Stimulated activated CD4-positive, alpha-beta T cell treated with anti-CD3 and anti-CD28 coated beads, Interleukin-2, amount 100 ng/mL, for 4 hours (primary cell): ENCODE data around the gene FAM107B.
A peak's percentile ranks its signal among the peaks of the same experiment; 100 is the strongest.
"Not testable (repeated sequence)": the region's sequence is repeated elsewhere in the genome, so short reads cannot be mapped to it uniquely, and the experiment has no call there.

ENCODE experiments used
- DNase-seq: peaks from one replicate; pipeline ENCODE4 v3.0.0-alpha.2; 2020; ENCODE audit warnings: low read depth

The FAM107B gene

DNA sequence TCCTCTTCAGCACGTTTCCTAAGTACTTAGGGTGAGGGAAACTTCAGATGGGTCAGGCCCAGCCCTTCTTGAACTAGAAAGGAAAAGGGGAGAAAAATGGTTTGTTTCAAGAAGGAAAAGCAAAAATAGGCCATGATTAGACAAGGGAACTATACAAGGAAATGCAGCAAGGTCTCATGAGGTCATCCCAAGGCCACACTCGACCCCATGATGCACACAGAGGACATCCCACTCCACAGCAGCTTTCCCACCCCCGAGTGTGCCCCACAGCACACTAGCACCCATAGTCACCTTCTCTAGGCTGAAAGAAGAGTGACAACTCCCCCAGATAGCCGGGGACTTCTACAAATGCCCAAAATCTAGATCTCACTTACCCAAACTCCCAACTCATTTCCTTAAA is 173.4 kb downstream of the FAM107B start:
- DNase-seq, result no peak

GRCh38 chr10:14600065-14600464 is 174.6 kb downstream of the FAM107B start:
- no peak for DNase-seq

DNA sequence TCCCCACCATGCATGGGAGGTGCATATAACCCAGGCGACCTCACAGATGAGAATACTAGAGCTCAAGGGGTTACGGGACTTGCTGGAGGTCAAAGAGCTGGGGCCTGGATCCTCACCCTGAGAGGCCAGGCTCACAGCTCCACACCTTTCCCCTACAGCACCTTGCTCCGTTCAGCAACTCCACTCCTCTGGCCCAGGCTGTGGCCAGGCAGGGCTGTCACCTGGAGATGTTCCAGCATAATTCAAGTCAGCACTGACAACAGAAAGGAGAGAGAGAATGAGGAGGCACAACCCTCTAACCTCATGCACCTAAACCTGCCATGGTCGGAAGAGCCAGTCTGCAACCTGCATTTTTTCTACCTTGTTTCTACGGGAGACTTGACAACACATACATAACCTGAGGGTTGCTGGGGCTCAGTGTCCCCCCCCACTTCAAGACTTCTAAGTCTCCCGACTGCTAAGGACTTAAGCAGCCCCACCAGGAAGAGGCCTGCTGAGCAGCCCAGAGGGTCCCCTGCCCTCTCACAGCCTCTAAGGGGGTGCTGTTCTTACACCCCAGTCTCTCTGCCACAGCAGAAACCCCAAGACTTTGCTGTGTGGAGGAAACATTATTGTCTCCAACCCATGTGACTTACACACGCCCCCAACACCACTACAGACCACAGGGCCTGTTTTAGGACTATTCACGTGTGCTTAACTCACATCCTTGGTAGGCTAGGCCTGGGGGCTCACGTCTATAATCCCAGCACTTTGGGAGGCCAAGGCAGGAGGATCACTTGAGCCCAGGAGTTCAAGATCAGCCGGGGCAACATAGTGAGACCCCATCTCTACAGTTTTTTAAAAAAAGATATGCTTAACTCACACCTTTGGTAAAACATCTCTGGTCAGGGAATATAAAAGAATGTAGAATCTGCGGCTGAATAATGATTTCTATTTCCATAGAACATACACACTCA is 175.6 kb downstream of the FAM107B start:
- no peak for DNase-seq

GRCh38 chr10:14595526-14596182 is 179.0 kb downstream of the FAM107B start:
- no peak for DNase-seq

DNA sequence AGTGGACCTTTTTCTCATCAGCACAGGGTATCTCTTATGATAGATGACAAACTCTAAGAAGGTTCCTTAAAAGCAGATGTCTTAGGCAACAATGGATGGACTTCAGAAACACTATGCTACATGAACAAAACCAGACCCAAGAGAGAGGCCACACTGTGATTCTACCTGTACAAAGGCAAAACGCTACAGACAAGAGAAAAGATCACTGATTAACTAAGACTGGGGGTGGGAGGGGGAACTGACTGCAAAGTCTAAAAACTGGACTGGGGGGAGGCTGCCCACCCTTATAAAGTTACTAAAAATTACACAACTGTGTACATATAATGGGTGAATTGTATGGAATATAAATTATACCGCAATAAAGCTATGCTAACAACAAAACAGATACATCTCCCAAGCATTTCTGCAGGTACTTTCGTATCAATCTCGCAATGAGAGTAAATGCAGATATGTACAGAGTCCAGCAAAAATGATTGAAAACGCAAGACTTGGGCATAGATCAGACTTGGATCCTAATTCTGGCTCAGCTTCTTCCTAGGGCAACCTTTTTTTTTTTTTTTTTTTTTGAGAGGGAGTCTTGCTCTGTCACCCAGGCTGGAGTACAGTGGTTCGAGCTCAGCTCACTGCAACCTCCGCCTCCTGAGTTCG is 179.7 kb downstream of the FAM107B start:
- no peak for DNase-seq

- no peak for DNase-seq
These were observed 180.9 kb downstream of the FAM107B start for GRCh38 chr10:14593806-14594205.

GRCh38 chr10:14592566-14592965 is 182.1 kb downstream of the FAM107B start:
- no peak for DNase-seq

DNA sequence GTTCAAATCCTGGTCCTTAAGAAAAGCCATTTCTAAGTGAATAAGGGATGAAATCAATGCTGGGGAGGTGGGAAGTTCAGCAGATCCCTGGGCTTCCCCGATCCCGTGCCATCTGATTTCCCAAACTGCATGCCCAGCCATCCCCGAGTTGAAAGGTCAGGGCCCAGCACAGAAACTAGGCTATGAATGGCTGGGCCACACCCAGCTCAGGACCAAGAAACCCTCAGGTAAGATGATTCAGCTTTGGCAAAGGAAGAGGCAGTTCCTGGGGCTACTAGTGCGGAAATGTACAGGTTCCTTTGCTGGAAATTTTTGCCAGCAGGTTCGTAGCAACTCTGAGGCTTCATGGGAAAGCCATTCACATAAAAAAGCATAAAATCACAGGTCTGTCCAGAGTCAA is 182.7 kb downstream of the FAM107B start:
- DNase-seq, result no peak

DNA sequence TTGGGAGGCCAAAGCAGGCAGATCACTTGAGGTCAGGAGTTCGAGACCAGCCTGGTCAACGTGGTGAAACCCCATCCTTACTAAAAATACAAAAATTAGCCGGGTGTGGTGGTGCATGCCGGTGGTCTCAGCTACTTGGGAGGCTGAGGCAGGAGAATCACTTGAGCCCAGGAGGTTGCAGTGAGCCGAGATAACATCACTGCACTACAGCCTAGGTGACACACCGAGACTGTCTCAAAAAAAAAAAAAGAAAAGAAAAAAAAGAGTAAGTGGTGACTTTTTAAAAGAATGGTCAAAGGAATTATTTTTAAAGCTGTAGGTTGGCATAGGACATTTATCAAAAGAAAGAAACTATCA is 185.8 kb downstream of the FAM107B start:
- DNase-seq, result not testable (repeated sequence)

- peak; percentile 38 for DNase-seq
These were observed 186.4 kb downstream of the FAM107B start for GRCh38 chr10:14588084-14588937.

GRCh38 chr10:14587540-14588083 is 187.1 kb downstream of the FAM107B start:
- DNase-seq, result no peak

GRCh38 chr10:14586901-14587300 is 187.8 kb downstream of the FAM107B start:
- DNase-seq, result peak; percentile 51

DNA sequence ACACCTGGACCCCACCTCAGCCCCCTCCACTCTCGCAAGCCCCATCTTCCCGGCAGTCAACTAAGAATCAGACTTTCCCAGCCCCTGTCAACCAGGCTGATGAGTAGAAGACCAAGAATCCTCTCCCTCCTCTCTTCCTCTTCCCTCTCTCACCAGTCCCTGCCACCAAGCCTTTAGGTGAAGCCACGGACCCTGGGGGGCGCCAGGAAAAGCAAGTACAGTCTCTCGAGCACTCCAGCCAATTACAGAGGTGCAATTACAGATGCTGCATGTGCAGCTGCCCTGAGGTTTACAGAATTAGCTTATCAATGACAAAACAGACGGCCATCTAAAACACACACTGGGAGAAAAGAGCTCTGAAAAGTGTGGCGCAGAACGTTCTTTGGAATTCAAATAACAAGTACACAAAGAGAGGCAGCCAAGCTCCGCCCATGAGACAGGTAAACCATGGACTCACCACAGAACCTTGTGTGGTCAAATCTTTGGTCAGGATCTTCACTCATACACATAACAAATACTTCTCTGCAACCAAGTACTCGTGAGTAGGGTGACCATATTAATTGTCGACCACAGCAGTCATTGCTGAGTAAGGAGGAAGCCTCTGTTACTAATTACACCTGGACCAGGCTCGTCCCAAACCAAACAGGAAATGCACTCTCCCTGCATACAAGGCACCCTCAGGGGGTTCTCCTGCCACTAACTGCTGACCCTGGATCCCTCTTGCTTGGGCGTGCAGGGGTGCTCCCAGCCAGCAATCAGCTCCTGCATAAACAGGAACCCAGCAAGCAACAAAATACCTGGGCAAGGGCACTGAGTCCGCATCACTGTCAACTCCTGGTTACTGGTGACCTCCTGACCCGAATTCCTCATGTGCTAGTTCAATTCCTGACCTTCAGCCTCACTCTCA is 189.2 kb downstream of the FAM107B start:
- no peak for DNase-seq

- DNase-seq, result no peak
These were observed 190.0 kb downstream of the FAM107B start for GRCh38 chr10:14584661-14585060.

GRCh38 chr10:14583967-14584366 is 190.7 kb downstream of the FAM107B start:
- no peak for DNase-seq

DNA sequence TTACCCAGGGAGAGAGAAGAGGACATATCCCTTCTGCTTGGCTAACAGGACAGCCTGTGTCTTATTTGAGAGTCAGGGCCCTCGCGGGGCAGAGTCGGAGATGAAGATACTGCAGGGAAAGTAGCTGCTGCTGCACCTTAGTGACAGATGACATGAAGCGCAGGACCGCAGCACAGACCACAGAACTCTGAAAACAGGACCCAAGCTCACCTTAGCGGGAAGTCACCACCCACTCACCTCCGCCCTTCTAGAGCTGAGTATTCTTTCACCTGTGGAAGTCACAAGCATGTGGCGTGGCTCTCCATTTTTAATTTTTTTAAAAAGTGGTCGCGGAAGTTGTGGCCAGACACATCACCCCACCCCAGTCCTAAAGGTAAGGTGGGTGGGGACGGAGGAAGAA is 191.4 kb downstream of the FAM107B start:
- peak; percentile 82 for DNase-seq

DNA sequence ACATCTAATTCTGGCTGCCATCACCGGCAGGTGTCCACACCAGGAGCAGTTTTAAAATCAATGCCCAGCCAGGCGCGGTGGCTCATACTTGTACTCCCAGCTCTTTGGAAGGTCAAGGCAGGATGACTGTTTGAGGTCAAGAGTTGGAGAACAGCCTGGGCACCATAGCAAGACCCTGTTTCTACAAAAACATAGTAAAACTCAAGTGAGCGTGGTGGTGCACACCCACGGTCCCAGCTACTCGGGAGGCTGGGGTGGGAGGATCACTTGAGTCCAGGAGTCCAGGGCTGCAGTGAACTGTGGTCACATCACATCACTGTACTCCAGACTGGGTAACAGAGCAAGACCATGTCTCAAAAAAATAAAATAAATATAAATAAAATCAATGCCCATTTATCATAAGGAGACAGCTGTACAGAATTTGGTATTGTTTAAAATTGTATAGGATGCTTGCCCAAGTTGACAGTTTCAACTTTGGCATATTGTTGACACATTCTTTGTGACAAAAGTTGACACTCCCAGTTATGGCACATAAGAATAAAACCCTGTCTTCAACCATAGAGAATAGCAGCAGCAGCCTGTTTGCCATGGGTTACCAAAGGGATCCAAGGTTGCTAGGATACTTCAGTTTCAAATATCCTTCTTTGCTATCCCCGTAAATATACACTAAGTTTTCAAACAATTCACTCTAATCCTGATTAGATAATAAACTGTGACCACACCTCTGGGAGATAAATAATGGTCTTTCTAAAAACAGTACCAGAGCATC is 193.0 kb downstream of the FAM107B start:
- no peak for DNase-seq

DNA sequence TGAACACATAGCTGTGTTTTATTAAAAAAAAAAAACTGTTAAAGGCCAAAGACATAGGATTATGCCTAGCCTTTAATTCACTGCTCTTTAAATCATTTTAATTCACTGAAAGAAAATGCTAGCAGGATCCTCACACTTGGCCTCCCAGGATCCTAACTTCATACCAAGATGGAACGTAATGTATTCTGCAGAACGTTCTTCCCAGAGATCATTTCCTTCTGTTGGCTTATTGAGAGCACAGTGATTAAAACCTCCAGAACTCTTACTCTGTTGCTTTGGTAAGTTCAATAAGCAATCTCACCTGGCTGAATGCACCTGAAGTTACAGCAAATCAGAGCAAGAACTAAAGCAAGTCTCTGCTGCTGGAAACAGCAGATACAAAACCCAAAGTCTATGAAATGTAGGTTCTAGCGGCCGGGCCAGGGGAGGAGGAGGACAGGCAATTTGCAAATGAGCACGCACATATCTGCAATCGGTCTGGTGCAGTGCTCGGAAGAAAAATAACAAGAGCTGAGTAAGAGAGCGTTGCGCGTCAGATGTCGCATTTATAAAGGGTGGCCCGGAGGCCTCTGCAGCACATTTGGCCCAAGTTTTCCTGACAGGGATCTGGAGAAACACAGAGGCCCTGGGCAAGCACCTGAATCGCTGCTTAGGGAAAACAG is 193.9 kb downstream of the FAM107B start:
- DNase-seq, result no peak

DNA sequence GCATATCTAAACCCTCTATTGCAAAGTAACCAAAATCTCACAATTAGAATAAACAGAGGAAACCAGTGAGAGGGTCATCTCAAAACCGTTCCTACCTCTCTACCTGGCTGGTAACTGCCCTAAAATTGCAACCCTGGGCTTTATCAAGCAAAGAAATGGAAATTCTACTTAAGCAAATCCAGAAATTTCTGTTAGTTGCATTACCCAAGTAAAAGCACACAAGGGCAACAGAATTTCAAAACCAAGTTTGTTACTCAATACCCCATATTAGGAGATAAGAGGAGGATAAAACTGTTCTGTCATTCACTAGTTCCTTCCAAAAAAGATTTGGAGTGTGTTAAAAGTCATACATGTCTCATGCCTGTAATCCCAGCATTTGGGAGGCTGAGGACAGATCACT is 195.3 kb downstream of the FAM107B start:
- DNase-seq, result no peak
